Stimulated activated CD8-positive, alpha-beta memory T cell treated with anti-CD3 and anti-CD28 coated beads, Interleukin-15, amount 100 ng/mL, for 4 hours (primary cell): Measurements from ENCODE around the gene CXCL12.

Experiments used
- DNase-seq, 2 donors: peaks; one replicate each; pipeline ENCODE4 v3.0.0-alpha.2; 2020; ENCODE audit warnings: low read depth in 2 of 2

The CXCL12 gene

DNA sequence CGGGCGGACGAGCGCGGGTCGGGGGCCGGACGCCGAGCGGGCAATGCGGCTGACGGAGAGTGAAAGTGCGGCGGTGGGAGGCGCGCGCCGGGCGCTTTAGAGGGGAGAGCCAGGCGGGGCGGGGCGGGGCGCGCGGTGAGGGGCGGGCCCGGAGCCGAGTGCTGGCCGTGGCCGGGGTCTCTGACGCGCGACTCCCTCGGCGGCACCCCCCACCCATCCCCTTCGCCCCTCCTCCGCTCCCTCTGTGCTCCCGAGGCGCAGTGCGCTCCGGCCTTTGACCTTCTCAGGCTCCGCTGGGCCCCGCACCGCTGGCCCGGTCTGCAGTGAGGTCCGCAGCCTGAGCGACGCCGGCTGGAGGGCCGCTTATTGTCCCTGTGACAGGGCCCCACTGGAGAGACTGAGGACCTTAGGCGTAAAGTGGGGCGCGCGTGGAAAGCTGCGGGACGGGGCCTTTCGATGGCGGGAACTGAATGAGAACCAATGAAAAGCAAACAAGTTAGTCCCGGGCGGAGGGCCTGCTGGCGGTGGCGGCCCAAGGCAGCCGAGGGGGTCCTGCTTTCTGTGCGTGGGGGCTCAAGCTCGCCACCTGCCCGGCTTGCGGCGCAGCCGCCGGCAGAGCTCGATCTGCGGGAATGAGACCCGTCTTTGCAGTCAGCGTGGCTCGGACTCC, at the start of gene CXCL12:
Gene CXCL12, minus strand, starts transcription at position 72 of the 670 bp plus-strand sequence. CDS start 92 bp downstream, outside the sequence.
- no peak for DNase-seq

DNA sequence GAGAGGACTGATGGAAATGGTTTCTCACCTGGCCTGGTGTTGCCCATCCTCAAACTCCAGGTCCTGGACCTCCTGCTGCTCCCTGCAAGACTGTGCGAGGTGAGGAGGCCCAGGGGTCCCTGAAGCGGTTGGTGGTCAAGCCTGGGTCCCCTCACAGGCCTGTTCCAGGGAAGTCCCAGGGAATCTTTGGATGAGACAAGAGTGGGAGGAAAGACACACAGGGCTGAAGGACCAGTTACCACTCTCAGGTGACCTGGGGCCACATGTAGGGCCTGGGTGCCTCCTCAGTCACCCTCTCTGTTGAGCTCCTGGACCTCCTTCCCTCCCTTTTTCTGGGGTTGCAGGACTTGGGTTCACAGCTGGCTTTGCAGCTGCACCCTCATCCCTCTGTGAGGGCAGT, 42.6 kb upstream of the CXCL12 start:
- no peak for DNase-seq

DNA sequence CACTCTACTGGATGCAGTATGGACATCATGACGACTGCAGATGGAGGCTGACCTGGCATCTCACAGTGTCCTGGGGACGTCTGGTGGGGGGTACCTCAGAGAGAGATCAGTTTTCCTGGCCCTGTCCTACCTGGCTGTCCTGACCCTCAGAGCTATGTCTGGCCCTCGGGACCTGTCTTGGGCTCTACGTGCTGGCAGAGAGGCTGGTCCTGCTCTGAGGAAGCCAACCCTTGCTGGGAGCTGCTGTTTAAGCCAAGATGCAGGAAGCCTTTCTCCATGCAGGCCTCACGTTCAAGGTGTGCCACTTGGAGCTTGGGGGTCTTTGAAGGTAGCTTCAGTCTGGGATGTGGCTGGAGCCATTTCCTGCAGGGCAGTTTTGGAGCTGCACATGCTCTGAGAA, 42.1 kb upstream of the CXCL12 start:
- no peak for DNase-seq

DNA sequence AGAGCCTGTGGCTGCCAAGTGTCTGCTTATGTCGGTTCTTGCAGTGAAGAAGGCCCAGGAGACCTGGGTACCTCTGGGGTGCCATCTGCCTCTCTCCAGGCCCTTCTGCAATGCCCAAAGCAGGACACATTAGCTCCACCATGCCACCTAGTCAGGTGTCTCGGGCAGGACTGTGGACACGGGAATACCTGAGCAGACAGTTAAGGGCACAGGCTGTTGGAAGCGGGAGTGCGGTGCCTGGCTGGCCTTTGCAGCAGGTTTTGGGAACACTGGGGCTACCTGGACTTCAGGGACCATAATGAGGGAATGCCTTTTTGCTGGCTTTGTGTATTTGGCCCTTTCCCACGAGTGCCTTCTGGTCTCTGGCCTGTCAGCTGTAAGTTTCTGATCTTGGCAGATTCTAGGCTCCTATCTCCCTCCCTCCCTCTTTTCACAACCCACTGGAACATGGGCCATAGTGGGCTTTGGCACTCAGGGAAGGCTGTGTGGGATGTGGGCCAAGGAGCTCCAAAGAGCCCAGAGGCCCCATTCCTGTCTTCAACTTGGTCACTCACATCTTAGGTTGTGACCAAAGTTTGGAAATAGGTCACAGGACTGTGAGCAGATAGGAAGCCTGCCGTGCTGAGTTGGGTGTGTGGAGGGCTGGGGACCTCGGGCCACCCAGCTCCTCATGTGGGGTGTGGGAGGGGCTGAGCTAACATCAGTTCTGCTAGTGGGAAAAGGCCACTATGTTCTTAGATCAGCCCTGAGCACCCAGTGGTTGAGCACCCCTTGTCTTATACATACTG, 41.5 kb upstream of the CXCL12 start:
- DNase-seq = no peak

DNA sequence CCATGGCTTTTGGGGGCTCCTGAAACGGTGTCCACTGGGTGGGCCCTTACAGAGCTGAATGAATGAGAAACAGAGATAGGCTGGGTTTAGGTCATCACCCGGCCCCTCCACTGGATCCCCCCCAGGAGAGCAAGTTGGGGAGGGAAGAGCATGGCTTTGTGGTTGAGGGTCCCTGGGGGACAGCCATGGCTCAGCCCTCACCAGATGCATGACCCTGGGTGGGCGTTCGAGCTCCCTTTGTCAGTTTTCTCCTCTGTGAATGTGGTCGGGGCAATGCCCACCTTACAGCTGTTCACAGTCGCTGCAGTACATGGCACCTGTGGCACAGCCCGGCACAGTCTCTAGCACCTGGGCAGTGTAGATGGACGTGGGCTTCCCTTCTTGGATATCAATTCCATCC, 40.6 kb upstream of the CXCL12 start:
- DNase-seq = no peak

DNA sequence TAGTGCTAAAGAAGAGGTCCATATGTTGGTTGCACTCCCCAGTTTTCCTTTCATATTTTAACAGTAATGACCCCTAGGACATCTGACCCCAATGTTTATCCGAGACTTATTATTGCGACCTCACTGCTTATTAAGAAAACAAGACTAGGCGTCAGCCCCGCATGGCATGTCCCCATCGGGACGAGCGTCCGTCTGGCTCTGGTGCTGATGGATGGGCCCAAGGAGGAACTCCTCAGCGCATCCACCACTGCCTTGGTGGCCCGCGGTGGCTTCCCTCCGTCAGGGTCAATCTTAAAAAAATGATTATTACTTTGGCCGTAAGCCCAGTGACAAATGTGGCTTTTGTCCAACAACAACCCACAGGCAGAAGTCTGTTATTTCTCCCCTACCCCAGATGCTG, 40.1 kb upstream of the CXCL12 start:
- DNase-seq = no peak

DNA sequence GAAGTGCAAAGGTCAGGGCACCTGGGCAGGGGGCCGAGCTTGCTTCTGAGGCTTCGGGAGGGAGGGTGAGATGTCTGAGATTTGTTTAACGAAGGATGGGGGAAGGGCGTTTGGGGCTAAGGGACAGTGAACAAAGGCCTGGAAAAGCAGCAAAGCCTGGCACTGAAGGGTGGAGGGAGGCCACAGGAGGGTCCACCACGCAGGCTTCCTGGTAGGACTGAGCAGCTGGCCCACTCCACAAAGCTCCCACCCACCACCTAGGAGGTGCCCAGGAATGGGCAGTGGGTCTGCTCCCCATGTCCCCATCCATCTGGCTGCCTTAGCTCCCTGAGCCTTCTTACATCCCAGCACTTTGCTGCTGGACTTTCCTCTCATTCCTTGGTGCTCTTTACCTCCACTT, 39.4 kb upstream of the CXCL12 start:
- DNase-seq = no peak

DNA sequence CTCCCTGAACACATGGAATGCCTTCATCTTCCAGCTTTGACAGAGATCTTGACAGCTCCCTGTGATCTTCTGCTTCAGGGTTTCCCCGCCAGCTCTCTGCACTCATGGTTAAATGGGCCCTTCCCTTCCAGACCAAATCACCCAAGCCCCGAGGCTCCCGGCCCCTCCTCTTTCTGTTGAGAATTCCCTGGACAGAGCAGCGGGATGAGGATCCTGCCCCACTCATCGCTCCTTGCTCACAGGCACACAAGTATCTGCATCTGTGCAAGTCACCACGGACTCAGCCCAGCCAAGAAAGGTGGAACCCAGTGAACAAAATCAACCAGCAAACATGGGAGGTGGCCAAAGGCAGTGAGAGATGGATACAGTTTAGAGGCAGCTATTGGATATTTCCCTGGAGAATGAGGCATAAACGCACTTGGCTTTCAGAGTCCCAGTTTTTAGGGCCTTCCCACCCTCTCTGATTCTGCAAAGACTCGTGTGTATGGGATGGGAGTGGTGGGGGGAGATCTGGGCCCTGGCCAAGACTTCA, 37.7 kb upstream of the CXCL12 start:
- DNase-seq = no peak

DNA sequence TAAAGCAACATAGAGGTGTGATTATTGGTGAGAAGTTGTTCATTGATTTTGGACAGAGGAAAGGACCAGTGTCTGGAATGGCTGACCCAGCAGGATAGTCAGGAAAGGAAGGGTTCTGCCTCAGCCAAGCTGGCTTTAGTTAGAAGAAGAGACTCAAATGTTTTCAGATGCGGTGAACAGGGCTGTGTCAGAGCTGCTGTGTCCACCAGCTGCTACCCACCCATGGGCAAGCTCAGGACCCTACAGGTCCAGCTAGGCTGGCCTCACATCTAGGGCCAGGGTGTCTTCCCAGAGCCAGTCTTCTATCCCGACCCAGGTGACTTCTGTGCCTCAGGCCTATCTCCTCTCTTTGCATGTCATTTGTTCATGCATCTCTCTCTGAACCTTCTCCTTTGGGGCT, 37.3 kb upstream of the CXCL12 start:
- no peak for DNase-seq

DNA sequence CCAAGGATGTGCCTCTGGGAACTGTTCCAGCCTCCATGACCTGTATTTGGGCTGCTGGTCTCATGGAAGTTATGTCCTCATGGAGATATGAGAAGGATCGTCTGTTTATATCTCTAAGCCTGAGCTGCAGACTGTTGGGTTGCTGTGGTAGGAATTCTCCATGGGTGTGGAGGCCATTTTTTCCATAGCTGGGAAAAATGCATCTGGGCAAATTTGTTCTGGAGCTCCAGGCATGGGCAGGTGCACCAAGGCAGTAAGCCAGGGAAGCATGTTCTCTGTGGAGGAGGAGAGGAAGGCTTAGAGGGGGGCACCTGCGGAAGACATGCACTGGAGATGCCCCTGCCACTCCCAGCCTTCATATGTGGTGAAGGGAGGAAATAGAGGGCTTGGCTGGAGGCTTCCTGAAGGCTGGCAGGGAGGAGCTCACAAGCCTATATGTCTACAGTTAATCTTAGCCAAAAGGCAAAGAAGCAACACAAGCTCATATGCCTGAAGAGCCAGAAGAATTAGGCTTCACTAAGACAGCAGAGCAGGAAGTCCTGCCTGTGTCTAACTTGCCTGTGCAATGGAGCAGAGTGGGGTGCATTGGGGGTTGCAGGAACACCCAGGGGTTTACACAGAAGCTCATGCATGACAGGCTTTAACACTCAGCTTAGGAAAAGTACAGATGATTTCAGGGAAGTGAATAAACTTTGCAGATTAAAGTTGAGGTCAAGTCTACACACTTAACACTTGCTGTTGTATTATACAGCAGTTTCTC, 35.1 kb upstream of the CXCL12 start:
- no peak for DNase-seq

DNA sequence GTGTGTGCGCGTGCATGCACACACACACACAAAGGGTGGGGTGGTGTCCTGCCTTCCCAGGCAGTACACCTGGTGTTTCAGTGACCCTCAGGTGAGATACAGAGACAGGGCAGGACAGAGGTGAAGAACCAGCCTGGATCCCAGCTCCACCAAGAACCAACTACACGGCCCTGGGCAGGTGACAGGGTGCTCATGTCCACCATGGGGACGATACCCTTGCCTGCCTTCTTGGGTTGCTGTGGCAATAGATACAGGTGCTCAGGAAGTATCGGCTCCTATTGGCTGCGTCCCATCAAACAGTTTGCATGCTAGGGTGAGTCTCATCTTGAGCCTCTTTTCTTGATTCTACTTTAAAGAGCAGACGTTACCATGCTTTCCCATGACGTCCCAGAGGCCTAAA, 33.7 kb upstream of the CXCL12 start:
- no peak for DNase-seq

DNA sequence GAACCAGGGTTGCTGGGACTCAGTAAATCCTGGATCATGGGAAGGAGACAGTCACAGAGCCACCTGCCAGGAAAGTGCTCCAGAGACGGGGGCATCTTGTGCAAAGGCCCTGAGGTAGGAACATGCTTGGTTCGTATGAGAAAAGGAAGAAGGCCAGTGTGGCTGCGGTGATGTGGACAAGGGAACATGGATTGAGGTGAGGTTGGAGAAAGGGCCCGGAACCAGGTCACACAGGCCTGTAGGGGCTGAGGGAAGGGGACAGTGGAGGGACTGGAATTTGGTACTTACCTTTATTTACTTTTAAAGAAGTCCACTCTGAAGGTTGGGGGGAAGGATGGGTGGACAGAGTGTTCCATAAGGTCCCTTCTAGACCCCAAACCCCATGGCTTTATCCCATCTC, 32.9 kb upstream of the CXCL12 start:
- DNase-seq = no peak

DNA sequence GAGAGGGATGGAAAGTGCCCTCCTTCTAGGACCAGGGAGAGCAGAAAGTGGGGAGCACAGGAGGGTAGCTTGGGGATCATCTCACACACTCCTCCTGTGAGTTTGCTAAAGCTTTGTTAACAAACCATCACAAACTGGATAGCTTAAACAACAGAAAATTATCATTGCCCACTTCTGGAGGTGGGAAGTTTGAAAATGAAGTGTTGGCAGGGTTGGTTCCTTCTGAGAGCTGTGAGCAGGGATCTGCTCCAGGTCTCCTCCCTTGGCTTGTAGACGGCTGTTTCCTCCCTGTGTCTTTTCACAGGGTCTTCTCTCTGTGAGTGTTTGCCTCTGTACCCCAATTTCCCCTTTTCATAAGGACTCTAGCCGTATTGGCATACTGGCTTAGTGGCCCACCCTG, 32.0 kb upstream of the CXCL12 start:
- DNase-seq = no peak

DNA sequence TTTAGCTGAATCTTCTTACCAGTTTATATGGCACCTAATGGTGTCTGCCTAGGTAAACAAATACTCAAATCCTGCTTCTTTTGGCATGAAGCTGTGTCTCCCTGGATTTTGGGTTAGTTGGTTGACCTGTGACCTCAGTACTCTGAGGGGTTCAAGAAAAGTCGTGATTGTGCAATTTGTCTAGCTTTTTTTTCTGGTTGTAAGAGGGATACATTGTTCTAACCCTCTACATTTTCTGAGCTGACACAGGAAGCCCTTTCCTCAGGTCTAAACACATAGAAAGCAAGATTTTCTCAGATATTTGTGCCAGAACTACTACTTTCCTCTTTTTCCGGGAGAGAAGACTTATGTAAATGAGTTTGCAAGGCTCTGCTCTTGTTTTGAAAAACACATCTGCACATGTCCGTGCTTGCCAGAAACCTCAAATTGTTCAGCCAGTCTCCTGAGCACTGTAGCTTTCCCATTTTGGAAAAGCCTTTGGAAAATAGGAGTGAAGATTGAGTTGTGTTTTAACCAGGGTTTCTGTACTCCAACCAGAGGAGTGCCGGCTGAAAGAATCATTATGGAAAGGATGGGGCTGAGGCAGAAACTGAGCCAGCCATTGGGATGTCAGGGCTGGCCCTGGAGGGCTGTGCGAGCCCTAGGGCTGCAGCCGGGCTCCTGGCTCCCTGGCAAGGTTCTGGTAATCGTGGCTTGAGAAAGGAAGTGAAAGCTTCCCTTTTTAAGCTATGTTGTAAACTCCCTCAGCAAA, 31.3 kb upstream of the CXCL12 start:
- no peak for DNase-seq

DNA sequence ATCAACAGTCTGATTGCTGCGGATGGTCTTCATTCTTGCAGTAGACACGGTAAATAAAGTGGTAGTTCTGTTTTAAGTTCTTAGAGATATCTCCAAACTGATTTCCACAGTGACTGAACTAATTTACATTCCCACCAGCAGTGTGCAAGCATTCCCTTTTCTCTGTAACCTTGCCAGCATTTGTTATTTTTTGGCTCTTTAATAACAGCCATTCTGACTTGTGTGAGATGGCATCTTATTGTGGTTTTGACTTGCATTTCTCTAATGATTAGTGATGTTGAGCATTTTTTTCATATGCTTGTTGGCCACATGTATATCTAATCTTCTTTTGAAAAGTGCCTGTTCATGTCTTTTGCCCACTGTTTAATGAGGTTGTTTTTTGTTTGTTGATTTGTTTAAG, 30.2 kb upstream of the CXCL12 start:
- no peak for DNase-seq

DNA sequence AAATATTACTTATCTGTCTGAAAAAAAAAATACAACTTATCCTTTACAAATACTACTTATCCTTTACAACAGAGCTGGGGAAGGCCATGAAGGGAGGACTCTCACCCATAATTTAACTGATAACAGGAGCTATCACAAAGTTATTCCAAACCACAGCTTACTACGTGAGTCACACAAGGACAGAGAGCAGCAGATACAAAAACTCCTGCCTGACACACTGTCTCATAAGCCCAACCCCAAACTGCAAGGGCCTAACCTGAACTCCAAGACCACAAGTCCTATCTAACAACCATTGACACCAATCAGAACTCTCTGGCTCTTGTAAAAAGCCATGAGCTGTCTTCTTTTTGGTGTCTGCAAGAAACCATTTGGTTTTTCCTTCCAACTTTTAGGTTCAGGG, 28.5 kb upstream of the CXCL12 start:
- no peak for DNase-seq

DNA sequence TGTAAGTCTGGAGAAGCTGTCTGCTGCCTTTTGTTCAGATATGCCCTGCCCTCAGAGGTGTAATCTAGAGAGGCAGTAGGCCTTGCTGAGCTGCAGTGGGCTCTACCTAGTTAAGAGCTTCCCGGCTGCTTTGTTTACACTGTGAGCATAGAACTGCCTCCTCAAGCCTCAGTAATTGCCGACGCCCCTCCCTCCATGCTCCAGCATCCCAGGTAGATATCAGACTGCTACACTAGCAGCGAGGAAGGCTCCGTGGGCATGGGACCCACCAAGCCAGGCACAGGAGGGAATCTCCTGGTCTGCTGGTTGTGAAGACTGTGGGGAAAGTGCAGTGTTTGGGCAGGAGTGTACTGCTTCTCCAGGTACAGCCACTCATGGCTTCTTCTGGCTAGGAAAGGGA, 26.4 kb upstream of the CXCL12 start:
- DNase-seq = no peak

DNA sequence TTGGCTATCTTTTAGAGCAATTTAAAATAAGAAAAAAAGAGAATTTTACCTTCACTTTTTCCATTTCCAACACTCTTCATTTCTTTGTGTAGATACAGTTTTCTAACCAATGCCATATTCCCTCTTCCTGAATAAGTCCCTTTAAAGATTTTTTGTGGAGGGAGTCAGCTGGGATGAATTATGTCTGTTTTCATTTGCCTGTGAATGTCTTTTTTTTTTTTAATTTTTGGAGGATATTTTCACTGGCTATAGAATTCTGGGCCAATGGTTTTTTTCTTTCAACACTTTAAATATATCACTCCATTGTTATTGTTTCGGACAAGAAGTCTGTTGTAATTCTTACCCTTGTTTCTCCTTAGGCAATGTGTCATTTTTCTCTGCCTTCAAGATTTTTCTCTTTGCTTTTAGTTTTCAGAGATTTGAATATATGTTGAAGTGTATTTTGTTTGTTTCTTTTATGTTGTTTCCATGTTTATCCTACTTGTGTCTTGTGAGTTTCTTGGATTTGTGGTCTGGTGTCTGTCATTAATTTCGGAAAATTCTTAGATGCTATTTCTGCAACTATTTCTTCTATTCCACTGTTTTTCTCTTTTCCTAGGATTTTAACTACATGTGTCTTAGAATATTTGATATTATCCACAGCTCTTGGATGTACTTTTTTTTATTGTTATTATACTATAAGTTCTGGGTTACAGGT, 20.0 kb upstream of the CXCL12 start:
- DNase-seq = no peak

DNA sequence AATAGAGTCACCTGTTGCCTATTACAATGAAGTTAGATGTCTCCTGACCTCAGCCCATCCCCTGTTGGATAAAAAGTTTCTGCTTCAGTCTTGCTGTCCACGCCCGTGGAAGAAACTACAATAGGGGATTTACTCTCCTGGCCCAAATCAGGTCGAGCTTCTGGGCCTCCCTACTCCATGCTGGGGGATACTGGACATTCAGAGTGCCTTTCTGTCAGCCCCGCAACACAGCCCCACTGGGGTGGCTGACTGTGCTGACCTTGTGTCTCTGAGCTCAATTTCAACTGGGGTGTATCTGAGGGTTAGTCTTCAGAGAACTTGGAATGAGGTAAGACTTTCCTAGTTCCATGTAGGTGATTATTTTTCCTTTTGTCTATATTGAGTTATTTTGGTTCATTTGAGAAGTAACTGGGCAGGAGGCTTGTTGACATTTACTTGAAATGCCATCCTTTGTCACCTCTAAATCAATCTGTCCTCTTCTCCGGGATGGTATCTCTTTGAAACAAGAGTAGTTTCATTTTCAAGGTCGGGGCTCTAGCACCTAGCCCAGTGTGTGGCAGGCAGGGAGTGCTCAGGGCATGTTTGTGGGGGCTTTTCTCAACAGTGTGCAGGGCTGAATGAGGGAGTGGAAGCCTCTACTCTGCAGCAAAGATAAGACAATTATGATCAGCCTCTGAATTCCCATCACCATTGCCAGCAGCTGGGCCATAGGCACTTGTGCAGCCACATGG, 17.7 kb upstream of the CXCL12 start:
- DNase-seq = no peak

DNA sequence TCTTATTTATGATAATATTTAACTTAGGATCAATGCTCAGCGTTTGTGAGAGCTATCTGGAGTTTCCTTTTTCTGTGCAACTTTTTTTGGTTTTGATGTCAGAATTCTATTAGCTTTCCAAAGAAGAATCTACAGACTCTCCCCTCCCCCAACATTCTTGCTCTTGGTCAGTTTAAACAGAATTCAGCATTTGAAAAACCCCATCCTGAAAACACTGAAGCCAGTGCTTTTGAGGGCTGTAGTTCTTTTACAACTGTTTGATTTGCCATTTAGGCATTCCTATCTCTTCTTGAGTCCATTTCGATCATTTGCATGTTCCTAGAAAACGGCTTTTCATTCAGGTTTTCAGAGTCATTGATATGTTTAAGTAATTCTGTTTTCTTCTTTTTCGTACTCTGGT, 15.6 kb upstream of the CXCL12 start:
- DNase-seq = no peak
